Dendritic cell treated with granulocyte-macrophage colony-stimulating factor and Interleukin-4, amounts not matched to agents 40 ng/mL and 50 ng/mL, for 4 days (primary cell): Measurements from ENCODE around the gene PCDHGB4.
A peak's percentile ranks its signal among the peaks of the same experiment; 100 is the strongest.
"Not testable (repeated sequence)": the region's sequence is repeated elsewhere in the genome, so short reads cannot be mapped to it uniquely, and the experiment has no call there.

Source experiments
- H3K27ac Mint-ChIP-seq: one replicate; pipeline ENCODE4 v1.8.0; 2022; ENCODE audit warnings: mild to moderate bottlenecking, mixed read lengths
- H3K27me3 Mint-ChIP-seq: one replicate; pipeline ENCODE4 v1.8.0; 2022; ENCODE audit warnings: mild to moderate bottlenecking, mixed read lengths
- H3K36me3 Mint-ChIP-seq: one replicate; pipeline ENCODE4 v1.8.0; 2022; ENCODE audit warnings: low read depth, mixed read lengths
- H3K4me1 Mint-ChIP-seq: one replicate; pipeline ENCODE4 v1.8.0; 2022; ENCODE audit warnings: low read depth, mixed read lengths
- H3K4me3 Mint-ChIP-seq: one replicate; pipeline ENCODE4 v1.8.0; 2022; ENCODE audit warnings: mild to moderate bottlenecking, moderate library complexity, mixed read lengths
- H3K9me3 Mint-ChIP-seq: one replicate; pipeline ENCODE4 v1.8.0; 2022; ENCODE audit warnings: mixed read lengths
- intact Hi-C: fragments of 100-400 bp; cut with micrococcal nuclease; formaldehyde crosslinking; loops from one replicate; pipeline ENCODE4 v1.15.0; 2022

Gene PCDHGB4

DNA sequence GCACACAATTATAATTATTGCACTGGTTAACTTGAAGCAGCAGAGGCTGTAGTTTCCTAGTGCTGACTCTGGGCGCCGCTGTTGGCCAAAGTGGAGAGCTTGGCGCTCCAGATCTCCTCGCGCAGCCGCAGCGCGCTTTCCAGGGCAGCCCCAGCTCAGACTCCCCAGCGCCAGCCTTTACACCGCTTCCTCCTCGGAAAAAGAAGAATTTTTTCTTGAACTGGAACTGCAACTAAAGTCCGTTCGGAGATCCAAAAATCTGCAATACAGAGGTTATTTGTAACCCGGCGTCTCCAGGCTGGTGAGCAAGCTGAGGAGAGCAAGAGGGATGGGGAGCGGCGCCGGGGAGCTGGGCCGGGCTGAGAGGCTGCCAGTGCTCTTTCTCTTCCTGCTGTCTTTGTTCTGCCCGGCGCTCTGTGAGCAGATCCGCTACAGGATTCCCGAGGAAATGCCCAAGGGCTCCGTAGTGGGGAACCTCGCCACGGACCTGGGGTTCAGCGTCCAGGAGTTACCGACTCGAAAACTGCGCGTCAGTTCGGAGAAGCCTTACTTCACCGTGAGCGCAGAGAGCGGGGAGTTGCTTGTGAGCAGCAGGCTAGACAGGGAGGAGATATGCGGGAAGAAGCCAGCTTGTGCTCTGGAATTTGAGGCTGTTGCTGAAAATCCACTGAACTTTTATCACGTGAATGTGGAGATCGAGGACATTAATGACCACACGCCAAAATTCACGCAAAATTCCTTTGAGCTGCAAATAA, at the start of gene PCDHGB4:
Gene PCDHGB4, plus strand, starts transcription at position 142 of the 755 bp plus-strand sequence. Its CDS starts 187 bp downstream, at position 329.
- H3K36me3 Mint-ChIP-seq, intact Hi-C loops, H3K4me1 Mint-ChIP-seq, H3K27ac Mint-ChIP-seq: not testable (repeated sequence)
- peaks cover 53% of the 10 kb centered on the region for H3K9me3 Mint-ChIP-seq
- peak within 1 kb of the TSS; percentile 63 for H3K4me3 Mint-ChIP-seq
- H3K27me3 Mint-ChIP-seq = peaks cover 74% of the 10 kb centered on the region

- intact Hi-C loops = no loop called here
- Mint-ChIP-seq H3K27ac (no peak within 1 kb of the TSS), H3K4me3 (no peak within 1 kb of the TSS), H3K4me1 (no peaks in the 10 kb centered on the region), H3K27me3 (peaks cover 72% of the 10 kb centered on the region), H3K36me3 (no peaks in the 10 kb centered on the region), H3K9me3 (peaks cover 68% of the 10 kb centered on the region)
Measured at GRCh38 chr5:141338538-141339306, 48.8 kb upstream of the PCDHGB4 start, which contains the start of gene PCDHGA2. Gene PCDHGA2 (plus strand): TSS chr5:141338760.

DNA sequence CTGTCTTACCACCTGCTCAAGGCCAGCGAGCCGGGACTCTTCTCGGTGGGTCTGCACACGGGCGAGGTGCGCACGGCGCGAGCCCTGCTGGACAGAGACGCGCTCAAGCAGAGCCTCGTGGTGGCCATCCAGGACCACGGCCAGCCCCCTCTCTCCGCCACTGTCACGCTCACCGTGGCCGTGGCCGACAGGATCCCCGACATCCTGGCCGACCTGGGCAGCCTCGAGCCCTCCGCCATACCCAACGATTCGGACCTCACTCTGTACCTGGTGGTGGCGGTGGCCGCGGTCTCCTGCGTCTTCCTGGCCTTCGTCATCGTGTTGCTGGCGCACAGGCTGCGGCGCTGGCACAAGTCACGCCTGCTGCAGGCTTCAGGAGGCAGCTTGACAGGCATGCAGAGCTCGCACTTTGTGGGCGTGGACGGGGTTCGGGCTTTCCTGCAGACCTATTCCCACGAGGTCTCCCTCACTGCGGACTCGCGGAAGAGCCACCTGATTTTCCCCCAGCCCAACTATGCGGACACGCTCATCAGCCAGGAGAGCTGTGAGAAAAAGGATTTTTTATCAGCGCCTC, 46.6 kb upstream of the PCDHGB4 start:
- H3K4me1 Mint-ChIP-seq, intact Hi-C loops, H3K4me3 Mint-ChIP-seq, H3K36me3 Mint-ChIP-seq, H3K27ac Mint-ChIP-seq: not testable (repeated sequence)
- Mint-ChIP-seq H3K27me3 (peaks cover 76% of the 10 kb centered on the region), H3K9me3 (peaks cover 69% of the 10 kb centered on the region)

GRCh38 chr5:141342773-141343172, 44.7 kb upstream of the PCDHGB4 start:
- peaks cover 81% of the 10 kb centered on the region for H3K9me3 Mint-ChIP-seq
- intact Hi-C loops = no loop called here
- peaks cover 71% of the 10 kb centered on the region for H3K27me3 Mint-ChIP-seq
- H3K4me1 Mint-ChIP-seq = no peaks in the 10 kb centered on the region
- H3K36me3 Mint-ChIP-seq = peaks cover 5% of the 10 kb centered on the region
- H3K27ac Mint-ChIP-seq = no peak overlapping the region
- no peak overlapping the region for H3K4me3 Mint-ChIP-seq

DNA sequence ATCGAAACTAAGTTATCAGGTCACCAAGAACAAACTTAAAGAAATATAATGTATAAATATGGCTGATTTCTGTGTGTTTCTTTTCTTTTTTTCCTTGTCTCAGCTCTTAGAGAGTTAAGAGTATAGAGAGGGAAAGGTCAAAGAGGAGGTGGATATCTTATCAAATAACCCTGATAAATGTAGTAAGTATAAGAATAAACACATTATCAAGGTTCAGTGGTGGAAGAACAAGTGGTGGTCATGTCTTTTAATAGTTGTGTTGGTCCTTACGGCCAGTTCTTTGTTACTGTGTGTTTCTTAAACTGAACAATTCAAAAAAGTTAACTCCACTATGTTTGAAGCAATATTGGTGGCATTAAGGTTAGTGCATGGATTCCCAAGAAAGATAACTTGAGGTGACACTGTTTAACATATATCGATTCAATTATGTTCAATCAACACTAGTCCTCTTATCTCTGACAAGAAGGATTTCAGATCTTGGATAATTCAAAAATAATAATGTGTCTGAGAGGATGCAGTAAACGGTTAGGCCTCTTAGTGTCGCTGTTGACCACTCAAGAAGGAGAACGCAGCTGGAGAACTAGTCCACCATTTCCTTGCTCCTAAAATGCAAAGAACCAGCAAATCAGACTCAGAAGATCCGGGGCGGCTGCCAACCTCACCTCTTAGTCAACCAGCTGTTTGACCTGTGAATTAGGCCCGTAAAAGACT, 44.1 kb upstream of the PCDHGB4 start, which contains the start of gene PCDHGA3:
Gene PCDHGA3, plus strand, starts transcription at position 588 of the 711 bp plus-strand sequence. CDS start 205 bp downstream, outside the sequence.
- Mint-ChIP-seq H3K9me3 (peaks cover 75% of the 10 kb centered on the region), H3K36me3 (peaks cover 5% of the 10 kb centered on the region), H3K27ac (no peak within 1 kb of the TSS), H3K4me1 (no peaks in the 10 kb centered on the region), H3K4me3 (no peak within 1 kb of the TSS), H3K27me3 (peaks cover 67% of the 10 kb centered on the region)
- intact Hi-C loops = no loop called here

DNA sequence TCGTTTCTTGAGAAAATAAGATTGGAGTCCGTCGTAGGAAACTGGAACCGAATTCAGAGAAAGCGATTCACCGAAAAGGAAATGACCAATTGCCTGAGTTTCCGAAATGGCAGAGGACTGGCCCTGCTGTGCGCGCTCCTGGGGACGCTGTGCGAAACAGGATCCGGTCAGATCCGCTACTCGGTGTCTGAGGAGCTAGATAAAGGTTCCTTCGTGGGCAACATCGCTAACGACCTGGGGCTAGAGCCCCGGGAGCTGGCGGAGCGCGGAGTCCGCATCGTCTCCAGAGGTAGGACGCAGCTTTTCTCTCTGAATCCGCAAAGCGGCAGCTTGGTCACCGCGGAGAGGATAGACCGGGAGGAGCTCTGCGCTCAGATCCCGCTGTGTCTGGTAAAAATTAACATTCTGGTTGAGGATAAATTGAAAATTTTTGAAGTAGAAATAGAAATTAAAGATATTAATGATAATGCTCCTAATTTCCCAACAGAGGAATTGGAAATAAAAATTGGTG, 43.5 kb upstream of the PCDHGB4 start:
- Mint-ChIP-seq H3K36me3 (peaks cover 5% of the 10 kb centered on the region), H3K9me3 (peaks cover 69% of the 10 kb centered on the region), H3K27me3 (peaks cover 63% of the 10 kb centered on the region), H3K4me3 (no peak overlapping the region), H3K4me1 (no peaks in the 10 kb centered on the region), H3K27ac (no peak overlapping the region)
- intact Hi-C loops = no loop called here

- Mint-ChIP-seq H3K27ac (no peak overlapping the region), H3K4me1 (no peaks in the 10 kb centered on the region), H3K4me3 (no peak overlapping the region), H3K36me3 (peaks cover 5% of the 10 kb centered on the region), H3K9me3 (peaks cover 66% of the 10 kb centered on the region), H3K27me3 (peaks cover 58% of the 10 kb centered on the region)
- intact Hi-C loops = no loop called here
Measured at GRCh38 chr5:141345327-141345726, 42.2 kb upstream of the PCDHGB4 start.

GRCh38 chr5:141346017-141346416, 41.5 kb upstream of the PCDHGB4 start:
- Mint-ChIP-seq H3K27me3 (peaks cover 58% of the 10 kb centered on the region), H3K9me3 (peaks cover 66% of the 10 kb centered on the region)
- H3K4me3 Mint-ChIP-seq, H3K4me1 Mint-ChIP-seq, H3K27ac Mint-ChIP-seq, H3K36me3 Mint-ChIP-seq, intact Hi-C loops: not testable (repeated sequence)

DNA sequence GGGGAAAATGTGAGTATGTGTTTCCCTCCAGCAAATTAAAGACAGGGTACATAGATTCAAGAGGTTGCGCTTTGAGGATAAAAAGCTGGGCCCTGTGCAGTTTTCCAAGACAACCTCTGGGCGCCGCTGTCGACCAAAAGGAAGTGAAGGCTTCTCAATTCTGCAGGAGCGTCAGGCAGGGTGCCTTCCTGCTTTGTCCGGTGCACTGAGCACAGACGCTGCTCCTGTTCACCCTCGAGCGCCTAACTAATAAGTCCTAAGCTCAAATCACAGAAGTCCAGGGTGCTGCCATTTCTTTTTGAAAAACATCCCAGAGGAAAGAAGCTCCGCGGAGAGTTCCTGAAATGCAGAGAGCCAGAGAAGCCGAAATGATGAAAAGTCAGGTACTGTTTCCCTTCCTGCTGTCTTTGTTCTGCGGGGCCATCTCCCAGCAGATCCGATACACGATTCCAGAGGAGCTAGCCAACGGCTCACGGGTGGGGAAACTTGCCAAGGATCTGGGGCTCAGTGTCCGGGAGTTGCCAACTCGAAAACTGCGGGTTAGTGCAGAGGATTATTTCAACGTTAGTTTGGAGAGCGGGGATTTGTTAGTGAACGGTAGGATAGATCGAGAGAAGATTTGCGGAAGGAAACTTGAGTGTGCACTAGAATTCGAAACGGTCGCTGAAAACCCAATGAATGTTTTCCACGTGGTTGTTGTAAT, 37.4 kb upstream of the PCDHGB4 start, which contains the start of gene PCDHGB1:
Gene PCDHGB1, plus strand, starts transcription at position 183 of the 703 bp plus-strand sequence. Its CDS starts 162 bp downstream, at position 345.
- peaks cover 59% of the 10 kb centered on the region for H3K27me3 Mint-ChIP-seq

GRCh38 chr5:141351591-141351990, 35.9 kb upstream of the PCDHGB4 start:
- peaks cover 61% of the 10 kb centered on the region for H3K9me3 Mint-ChIP-seq
- peaks cover 62% of the 10 kb centered on the region for H3K27me3 Mint-ChIP-seq
- H3K27ac Mint-ChIP-seq = no peak overlapping the region
- no peak overlapping the region for H3K4me3 Mint-ChIP-seq
- intact Hi-C loops = no loop called here
- no peaks in the 10 kb centered on the region for H3K36me3 Mint-ChIP-seq
- H3K4me1 Mint-ChIP-seq = no peaks in the 10 kb centered on the region

More for the DNA sequence above, 37.4 kb upstream of the PCDHGB4 start, which contains the start of gene PCDHGB1:
- intact Hi-C loops = no loop called here
- Mint-ChIP-seq H3K36me3 (peaks cover 5% of the 10 kb centered on the region), H3K4me3 (peak within 1 kb of the TSS; percentile 14), H3K4me1 (no peaks in the 10 kb centered on the region), H3K27ac (no peak within 1 kb of the TSS), H3K9me3 (peaks cover 61% of the 10 kb centered on the region)

DNA sequence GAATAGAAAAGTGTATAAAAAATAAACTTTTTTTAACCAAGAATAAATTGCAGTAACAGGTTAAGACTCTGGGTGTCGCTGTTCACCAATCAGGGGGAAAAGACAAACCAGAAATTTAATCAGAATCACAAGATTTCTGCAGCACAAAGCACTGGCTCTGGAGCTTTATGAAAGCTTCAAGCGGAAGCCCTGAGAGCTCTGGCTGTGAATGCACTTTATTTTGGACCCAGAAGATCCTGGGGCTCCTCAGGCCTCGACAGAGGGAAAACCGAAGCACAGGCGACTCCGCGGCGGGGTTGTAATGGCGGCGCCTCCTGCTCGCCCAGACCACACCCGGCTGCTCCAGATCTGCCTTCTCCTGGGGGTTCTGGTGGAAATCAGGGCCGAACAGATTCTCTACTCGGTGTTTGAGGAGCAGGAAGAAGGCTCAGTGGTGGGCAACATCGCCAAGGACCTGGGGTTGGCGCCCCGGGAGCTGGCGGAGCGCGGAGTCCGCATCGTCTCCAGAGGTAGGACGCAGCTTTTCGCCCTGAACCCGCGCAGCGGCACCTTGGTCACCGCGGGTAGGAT, 32.5 kb upstream of the PCDHGB4 start, which contains the start of gene PCDHGA4:
Gene PCDHGA4, plus strand, starts transcription at position 122 of the 570 bp plus-strand sequence. Its CDS starts 87 bp downstream, at position 209.
- H3K27ac Mint-ChIP-seq = no peak within 1 kb of the TSS
- H3K9me3 Mint-ChIP-seq = peaks cover 57% of the 10 kb centered on the region
- H3K4me3 Mint-ChIP-seq = peak within 1 kb of the TSS; percentile 23
- intact Hi-C loops = no loop called here
- peaks cover 70% of the 10 kb centered on the region for H3K27me3 Mint-ChIP-seq
- no peaks in the 10 kb centered on the region for H3K36me3 Mint-ChIP-seq
- no peaks in the 10 kb centered on the region for H3K4me1 Mint-ChIP-seq

- Mint-ChIP-seq H3K4me3 (no peak overlapping the region), H3K27me3 (peaks cover 70% of the 10 kb centered on the region), H3K36me3 (no peaks in the 10 kb centered on the region), H3K9me3 (peaks cover 57% of the 10 kb centered on the region), H3K4me1 (no peaks in the 10 kb centered on the region), H3K27ac (no peak overlapping the region)
- intact Hi-C loops = no loop called here
Measured at GRCh38 chr5:141355641-141356040, 31.9 kb upstream of the PCDHGB4 start.
